Stimulated activated CD8-positive, alpha-beta memory T cell treated with anti-CD3 and anti-CD28 coated beads, Interleukin-4, amount 100 ng/mL, for 48 hours (primary cell): ENCODE measurements around the gene PSMG1.
"Not testable (repeated sequence)": the region's sequence is repeated elsewhere in the genome, so short reads cannot be mapped to it uniquely, and the experiment has no call there.

Experiments
- DNase-seq: peaks from one replicate; pipeline ENCODE4 v3.0.0-alpha.2; 2020

Gene PSMG1, protein sequence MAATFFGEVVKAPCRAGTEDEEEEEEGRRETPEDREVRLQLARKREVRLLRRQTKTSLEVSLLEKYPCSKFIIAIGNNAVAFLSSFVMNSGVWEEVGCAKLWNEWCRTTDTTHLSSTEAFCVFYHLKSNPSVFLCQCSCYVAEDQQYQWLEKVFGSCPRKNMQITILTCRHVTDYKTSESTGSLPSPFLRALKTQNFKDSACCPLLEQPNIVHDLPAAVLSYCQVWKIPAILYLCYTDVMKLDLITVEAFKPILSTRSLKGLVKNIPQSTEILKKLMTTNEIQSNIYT

DNA sequence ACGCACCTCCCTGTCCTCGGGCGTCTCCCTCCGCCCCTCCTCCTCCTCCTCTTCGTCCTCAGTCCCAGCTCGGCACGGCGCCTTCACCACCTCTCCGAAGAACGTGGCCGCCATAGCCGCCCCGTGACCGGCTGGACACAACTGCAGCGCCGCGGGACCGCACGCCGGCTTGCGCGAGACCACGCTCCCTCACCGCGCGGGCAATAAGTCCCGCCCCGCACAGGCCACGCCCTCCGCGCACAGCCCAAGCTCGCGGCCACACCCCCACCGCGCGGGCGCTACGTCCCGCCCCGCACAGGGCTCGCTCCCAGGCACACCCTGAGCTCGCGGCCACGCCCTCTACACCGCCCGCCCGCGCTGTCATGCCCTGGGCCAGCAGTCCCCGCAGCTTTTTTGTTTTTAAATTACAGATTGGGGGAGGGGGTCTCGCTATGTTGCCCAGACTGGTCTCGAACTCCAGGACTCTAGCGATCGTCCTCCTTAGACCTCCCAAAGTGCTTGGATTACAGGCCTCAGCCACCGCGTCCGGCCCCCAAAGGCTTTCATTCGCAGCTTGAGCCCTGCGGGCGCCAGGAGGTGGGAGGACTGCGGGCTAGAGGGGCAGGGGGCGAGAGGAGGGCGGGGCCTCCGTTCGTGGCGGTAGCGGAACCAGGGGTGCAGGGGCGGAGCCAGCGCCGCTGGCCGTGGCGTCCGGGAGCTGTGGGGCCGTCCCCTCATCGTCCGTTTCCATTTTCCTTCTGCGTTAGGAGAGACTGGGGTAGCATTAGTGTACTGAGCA lies at the start of gene PSMG1:
TSS of gene PSMG1 (minus strand) at position 180 of the 778 bp plus-strand sequence. CDS start at position 114, 66 bp downstream.
- peak; percentile 96 for DNase-seq

- DNase-seq: no peak
These were observed 49.6 kb upstream of the PSMG1 start for GRCh38 chr21:39232861-39233291.

- no peak for DNase-seq
These were observed 41.7 kb upstream of the PSMG1 start for GRCh38 chr21:39224930-39225329.

GRCh38 chr21:39221997-39222486 lies 38.8 kb upstream of the PSMG1 start:
- DNase-seq: no peak

- no peak for DNase-seq
These were observed 38.2 kb upstream of the PSMG1 start for GRCh38 chr21:39221282-39221996.

GRCh38 chr21:39220875-39221274 lies 37.6 kb upstream of the PSMG1 start:
- DNase-seq: not testable (repeated sequence)

DNA sequence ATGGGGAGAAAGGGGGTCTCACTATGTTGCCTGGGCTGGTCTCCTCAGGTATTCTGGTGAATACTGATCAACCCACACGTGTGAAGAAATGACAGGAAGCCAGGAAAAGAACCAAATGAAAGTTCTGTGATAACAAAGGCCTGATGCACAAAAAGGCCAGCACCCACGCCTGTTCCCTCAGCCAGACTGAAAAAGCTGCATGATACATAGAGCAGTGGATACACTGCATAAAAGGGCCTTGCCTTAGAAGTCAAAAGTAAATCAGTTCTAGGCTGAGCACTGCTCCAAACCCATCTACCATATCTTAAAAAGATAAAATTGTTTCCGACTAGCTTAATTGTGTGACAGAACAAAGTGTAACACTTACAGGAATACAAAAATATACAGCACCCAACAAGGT lies 36.9 kb upstream of the PSMG1 start:
- DNase-seq: no peak

GRCh38 chr21:39218082-39218409 lies 34.8 kb upstream of the PSMG1 start:
- DNase-seq: no peak

- no peak for DNase-seq
These were observed 34.3 kb upstream of the PSMG1 start for GRCh38 chr21:39217356-39218081.

- no peak for DNase-seq
These were observed 33.0 kb upstream of the PSMG1 start for GRCh38 chr21:39216290-39216689.

DNA sequence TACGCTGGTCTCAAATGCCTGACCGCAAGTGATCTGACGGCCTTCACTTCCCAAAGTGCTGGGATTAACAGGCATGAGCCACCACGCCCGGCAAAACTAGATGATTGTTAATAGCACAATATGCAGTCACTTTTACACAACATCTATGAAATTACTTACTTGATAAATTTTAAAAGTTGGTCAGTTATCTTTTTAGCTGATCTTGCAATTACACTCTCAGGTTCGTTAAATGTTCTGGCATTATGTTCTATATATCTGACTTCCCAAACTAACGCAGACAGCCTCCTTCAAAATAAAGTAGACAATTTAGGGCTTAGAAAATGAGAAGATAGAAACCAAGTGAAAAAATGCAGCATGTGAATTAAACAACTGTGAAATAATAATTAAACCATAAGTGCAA lies 31.8 kb upstream of the PSMG1 start:
- DNase-seq: no peak

DNA sequence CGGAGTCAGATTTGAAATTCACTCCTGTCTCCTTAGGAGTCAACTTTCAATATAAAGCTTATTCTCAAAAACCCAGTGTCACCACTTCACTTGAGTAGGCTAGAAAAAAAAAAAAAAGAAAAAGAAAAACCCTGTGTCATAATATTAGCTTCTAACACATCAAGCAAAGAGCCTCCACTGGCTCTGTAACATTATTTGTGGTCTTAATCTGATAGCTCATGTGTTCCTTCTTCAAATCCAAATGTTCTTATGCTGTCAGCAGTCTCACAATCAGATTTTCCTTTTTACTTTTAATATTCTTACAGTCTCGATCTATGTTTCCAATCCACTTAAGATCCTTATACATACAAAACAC lies 26.1 kb upstream of the PSMG1 start:
- no peak for DNase-seq

GRCh38 chr21:39208624-39209333 lies 25.5 kb upstream of the PSMG1 start:
- no peak for DNase-seq

DNA sequence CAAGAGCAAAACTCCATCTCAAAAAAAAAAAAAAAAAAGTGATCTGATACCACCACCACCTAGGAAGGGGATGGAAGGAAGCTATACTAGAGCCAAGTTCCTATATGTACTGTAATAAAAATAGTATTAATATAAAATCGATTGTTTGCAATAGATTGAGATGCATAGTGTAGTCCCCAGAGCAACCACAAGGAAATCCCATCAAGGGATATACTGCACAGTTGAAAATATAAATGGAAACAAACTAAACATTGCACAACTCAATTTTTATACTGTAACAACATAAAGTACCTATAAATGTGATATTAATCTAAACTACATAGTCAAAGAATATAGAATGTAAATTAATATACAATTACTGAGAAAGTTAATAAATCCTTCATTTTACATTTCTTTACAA lies 20.9 kb upstream of the PSMG1 start:
- no peak for DNase-seq

- no peak for DNase-seq
These were observed 15.5 kb upstream of the PSMG1 start for GRCh38 chr21:39198800-39199199.

DNA sequence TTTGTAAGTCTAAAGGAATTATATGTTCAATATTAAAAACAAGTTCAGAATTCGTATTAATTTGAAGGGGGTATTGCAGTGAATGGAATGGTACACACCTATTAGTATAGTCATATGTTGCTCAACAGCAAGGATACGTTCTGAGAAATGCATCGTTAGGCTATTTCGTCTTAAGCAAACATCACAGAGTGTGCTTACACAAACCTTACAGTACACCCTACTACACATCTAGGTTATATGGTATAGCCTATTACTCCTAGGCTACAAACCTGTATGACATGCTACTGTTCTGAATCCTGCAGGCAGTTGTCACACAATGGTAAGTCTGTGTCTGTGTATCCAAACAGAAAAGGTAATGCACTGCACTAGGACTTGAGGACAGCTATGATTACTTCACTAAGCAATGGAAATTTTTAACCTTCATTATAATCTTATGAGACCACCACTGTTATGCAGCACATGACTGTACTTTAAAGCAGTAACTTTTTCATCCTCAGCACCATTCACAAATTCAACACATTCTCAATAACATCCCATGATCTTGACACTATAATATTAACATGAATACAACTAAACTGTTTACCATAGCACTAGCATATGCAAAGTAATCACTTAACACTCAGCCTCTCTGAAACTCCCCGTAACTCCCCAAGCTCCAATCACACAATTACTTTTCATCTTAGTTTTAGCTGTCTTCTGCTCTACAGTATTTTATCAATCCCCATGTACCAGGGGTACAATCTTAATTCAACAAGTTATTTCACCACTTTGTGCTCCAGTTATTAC lies 14.4 kb upstream of the PSMG1 start:
- no peak for DNase-seq

DNA sequence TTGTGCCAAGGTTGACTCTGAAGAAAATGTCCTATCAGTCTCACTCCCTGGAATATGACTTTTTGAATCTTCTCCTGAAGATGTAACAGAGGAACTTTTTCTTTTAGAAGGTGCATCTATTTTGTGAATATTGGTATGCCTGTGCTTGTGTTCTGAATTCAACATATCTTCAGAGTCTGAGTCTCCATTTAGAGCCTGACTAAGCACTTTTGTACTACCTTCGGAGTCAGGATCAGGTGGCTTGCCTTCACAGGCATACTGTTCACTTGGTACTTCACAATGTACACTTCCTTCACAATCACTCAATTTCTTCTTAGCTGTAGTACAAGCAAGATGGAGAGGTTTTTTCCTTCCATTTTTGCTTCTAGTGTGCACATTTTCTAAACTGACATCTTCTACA lies 13.6 kb upstream of the PSMG1 start:
- no peak for DNase-seq

- no peak for DNase-seq
These were observed 13.1 kb upstream of the PSMG1 start for GRCh38 chr21:39196310-39196709.

DNA sequence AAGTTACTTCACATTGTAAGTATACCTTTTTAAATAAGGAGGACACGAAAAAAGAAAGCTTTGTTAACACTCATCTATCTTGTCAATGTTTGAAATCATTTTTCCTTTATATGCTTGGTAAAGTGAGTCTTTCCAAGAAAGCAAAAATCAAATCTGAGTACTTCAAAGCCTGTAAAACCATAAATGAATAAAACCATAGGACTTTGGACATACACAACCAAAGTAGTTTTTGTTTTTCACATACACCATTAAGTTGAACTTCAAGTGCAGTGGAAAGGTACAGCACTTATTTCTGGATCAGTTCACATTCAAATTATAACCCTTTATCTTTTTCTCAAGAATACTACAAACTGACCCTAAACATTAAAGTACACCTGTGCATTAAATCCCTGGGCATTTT lies 10.1 kb upstream of the PSMG1 start:
- DNase-seq: no peak

DNA sequence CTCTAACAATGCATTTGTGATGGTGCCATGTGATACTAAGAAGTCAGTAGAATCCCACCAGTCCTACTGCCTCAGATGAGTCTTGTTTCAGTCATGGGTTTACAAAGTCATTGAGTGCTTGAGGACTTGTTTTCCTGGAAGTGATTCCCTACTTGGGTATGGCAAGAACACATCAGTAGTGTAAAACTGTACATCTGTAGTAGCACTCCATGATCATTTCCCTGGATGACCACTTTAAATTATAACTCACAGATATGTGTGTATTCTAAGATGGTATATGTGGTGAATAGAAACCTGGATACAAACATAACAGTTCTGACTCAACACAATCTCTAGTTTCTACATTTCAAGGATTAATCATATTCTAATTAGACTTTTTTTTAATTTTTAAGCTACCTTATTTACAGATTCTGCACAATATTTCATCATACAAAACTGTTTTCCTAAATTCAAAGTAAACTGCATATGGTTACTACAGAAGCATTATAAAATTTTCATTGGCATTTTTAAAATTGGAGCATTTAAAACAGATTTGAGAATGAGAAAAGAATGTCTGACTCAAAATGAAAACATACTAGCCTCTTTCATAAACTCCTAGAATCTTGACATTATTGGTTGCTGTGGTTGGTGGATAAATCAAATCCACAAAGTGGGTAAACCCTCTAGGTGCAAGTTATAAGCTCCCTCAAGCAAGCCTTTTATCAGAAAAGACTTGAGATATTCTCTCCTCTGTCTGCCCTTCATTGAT lies 6.8 kb upstream of the PSMG1 start:
- no peak for DNase-seq
